ENCODE results near the gene TMEM184B.

DNA sequence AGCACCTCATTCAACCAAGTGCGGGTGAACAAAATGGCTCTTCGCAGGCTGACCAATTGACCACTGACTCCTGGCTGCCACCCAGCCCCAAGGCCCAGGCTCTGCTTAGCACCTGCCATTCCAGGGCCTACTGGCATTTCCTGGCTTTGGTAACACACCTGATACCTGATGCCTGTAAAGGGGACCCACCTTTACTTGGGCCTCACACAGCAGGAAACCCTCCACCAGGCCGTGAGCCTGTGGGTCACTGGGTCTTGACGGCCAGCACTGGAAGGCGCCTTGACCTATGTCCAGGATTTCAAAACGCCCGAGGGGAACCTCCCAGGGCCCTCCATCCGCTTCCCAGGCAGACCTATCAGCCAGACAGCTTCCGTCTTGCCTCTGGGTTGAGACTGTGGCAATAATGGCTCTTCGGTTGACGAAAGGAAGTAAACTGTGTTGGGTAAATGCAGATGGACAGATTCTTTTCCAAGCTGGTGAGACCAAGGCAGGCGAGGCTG is 16.8 kb upstream of the TMEM184B start:
- TF ChIP-seq, protein P1, sequence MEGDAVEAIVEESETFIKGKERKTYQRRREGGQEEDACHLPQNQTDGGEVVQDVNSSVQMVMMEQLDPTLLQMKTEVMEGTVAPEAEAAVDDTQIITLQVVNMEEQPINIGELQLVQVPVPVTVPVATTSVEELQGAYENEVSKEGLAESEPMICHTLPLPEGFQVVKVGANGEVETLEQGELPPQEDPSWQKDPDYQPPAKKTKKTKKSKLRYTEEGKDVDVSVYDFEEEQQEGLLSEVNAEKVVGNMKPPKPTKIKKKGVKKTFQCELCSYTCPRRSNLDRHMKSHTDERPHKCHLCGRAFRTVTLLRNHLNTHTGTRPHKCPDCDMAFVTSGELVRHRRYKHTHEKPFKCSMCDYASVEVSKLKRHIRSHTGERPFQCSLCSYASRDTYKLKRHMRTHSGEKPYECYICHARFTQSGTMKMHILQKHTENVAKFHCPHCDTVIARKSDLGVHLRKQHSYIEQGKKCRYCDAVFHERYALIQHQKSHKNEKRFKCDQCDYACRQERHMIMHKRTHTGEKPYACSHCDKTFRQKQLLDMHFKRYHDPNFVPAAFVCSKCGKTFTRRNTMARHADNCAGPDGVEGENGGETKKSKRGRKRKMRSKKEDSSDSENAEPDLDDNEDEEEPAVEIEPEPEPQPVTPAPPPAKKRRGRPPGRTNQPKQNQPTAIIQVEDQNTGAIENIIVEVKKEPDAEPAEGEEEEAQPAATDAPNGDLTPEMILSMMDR (conservative IDR thresholded peaks at IDR 0.05): no peak
- TF ChIP-seq ZFX (IDR thresholded peaks at IDR 0.05): no peak
